SK-N-SH (cell line): Measurements from ENCODE around the gene PACSIN1. TPM values are rescaled to one million over a fixed set of nuclear protein-coding genes. Genes with fewer than 3 reads are reported as not detected.

Experiments used
- CTCF ChIA-PET: fragments of 300-600, 350-600 bp; formaldehyde crosslinking; extraction: SDS; loops from one replicate; lab custom pipeline; 2021; lab: Yijun Ruan, JAX
- POLR2A ChIA-PET: fragments of 350-600 bp; sonication (Branson Sonifier 250); formaldehyde crosslinking; extraction: SDS; loops from one replicate; lab custom pipeline; 2020; ENCODE audit warnings: antibody characterized with exemption, inconsistent platforms; lab: Yijun Ruan, JAX
- DNase-seq: peaks from one replicate; pipeline ENCODE4 v3.0.0; 2012
- H2AFZ ChIP-seq: fragments of 200-600 bp; sonication (generic); 2 replicates; pipeline ENCODE4 v1.8.1; 2016; ENCODE audit warnings: antibody characterized with exemption, mild to moderate bottlenecking, low read depth
- H3F3A ChIP-seq: fragments of 200-600 bp; sonication (generic); replicated peaks from 2 replicates; pipeline ENCODE3; 2016; ENCODE audit warnings: antibody characterized with exemption, mild to moderate bottlenecking; ENCODE audit not compliant: insufficient read depth
- H3K27ac ChIP-seq, 2 experiments: fragments of 200-500 bp in 1 of 2; fragments of 200-600 bp in 1 of 2; sonication (Bioruptor generic) in 1 of 2; sonication (generic), shearing (Covaris generic) in 1 of 2; 2 replicates each; pipeline versions ENCODE4 v1.5.1 to v1.6.1; 2014 to 2016; ENCODE audit warnings: low read depth in 2 of 2, inconsistent platforms in 1 of 2, low read length in 1 of 2, mild to moderate bottlenecking in 1 of 2, mixed read lengths in 1 of 2
- H3K27me3 ChIP-seq: fragments of 200-600 bp; sonication (generic), shearing (Covaris generic); 2 replicates; pipeline ENCODE4 v1.6.1; 2016; ENCODE audit warnings: mixed run types; ENCODE audit not compliant: insufficient read depth
- H3K36me3 ChIP-seq, 2 experiments: fragments of 200-500 bp in 1 of 2; fragments of 200-600 bp in 1 of 2; sonication (Bioruptor generic) in 1 of 2; sonication (generic) in 1 of 2; replicated peaks in 1 of 2; 2 replicates each; pipeline versions ENCODE3 to v1.5.1; 2014 to 2016; ENCODE audit warnings: low read length in 1 of 2, mild to moderate bottlenecking in 1 of 2; ENCODE audit not compliant: insufficient read depth in 2 of 2, control insufficient read depth in 1 of 2
- H3K4me1 ChIP-seq, 2 experiments: fragments of 200-500 bp in 1 of 2; fragments of 200-600 bp in 1 of 2; sonication (Bioruptor generic) in 1 of 2; sonication (generic), shearing (Covaris generic) in 1 of 2; 2 replicates each; pipeline versions ENCODE4 v1.5.1 to v1.6.1; 2014 to 2016; ENCODE audit warnings: low read depth in 1 of 2, low read length in 1 of 2, mixed run types in 1 of 2; ENCODE audit not compliant: insufficient read depth in 2 of 2, control insufficient read depth in 1 of 2
- H3K4me2 ChIP-seq: fragments of 200-600 bp; sonication (generic), shearing (Covaris generic); 2 replicates; pipeline ENCODE4 v1.6.1; 2017; ENCODE audit warnings: mixed run types
- H3K4me3 ChIP-seq, 2 experiments: fragments of 200-500 bp in 1 of 2; fragments of 200-600 bp in 1 of 2; sonication (Bioruptor generic) in 1 of 2; sonication (generic), shearing (Covaris generic) in 1 of 2; 2 replicates each; pipeline versions ENCODE4 v1.5.1 to v1.8.1; 2014 to 2016; ENCODE audit warnings: low read depth in 2 of 2, inconsistent platforms in 1 of 2, low read length in 1 of 2, mild to moderate bottlenecking in 1 of 2, mixed read lengths in 1 of 2, moderate library complexity in 1 of 2
- H3K79me2 ChIP-seq: fragments of 200-600 bp; sonication (generic); 2 replicates; pipeline ENCODE4 v1.8.1; 2017; ENCODE audit warnings: mild to moderate bottlenecking; ENCODE audit not compliant: insufficient read depth
- H3K9ac ChIP-seq: fragments of 200-600 bp; sonication (generic); 2 replicates; pipeline ENCODE4 v1.6.1; 2017; ENCODE audit warnings: mixed run types
- H3K9me2 ChIP-seq: fragments of 200-600 bp; sonication (generic); 2 replicates; pipeline ENCODE4 v1.6.1; 2017; ENCODE audit warnings: mixed run types
- H3K9me3 ChIP-seq: fragments of 200-600 bp; sonication (generic); 2 replicates; pipeline ENCODE4 v1.6.1; 2017; ENCODE audit warnings: mixed run types, mild to moderate bottlenecking, moderate library complexity
- H4K20me1 ChIP-seq: fragments of 200-600 bp; sonication (generic); 2 replicates; pipeline ENCODE4 v1.6.1; 2017; ENCODE audit warnings: mild to moderate bottlenecking, mixed run types; ENCODE audit not compliant: insufficient read depth
- CTCF ChIP-seq: fragments of 200-600 bp; sonication (generic); IDR thresholded peaks from 2 replicates; pipeline ENCODE4 v1.6.1; 2017; ENCODE audit warnings: antibody characterized with exemption, mild to moderate bottlenecking, moderate library complexity
- ELF1 ChIP-seq: IDR thresholded peaks from 2 replicates; pipeline ENCODE4 v1.4.0; 2012
- EZH2phosphoT487 ChIP-seq: fragments of 200-600 bp; sonication (generic); IDR thresholded peaks from 2 replicates; pipeline ENCODE4 v1.6.1; 2017; ENCODE audit warnings: low read depth, mixed run types, mild to moderate bottlenecking, antibody characterized with exemption, moderate library complexity, borderline replicate concordance
- FOSL2 ChIP-seq: IDR thresholded peaks from 2 replicates; pipeline ENCODE4 v1.4.0; 2012; ENCODE audit warnings: low read depth, mild to moderate bottlenecking, moderate library complexity, borderline replicate concordance
- FOXM1 ChIP-seq: IDR thresholded peaks from 2 replicates; pipeline ENCODE4 v1.4.0; 2012; ENCODE audit warnings: low read depth, mild to moderate bottlenecking
- MXI1 ChIP-seq: IDR thresholded peaks from 2 replicates; pipeline ENCODE4 v1.6.1; 2012; ENCODE audit warnings: mild to moderate bottlenecking, low read depth, low read length, improper control_type of control experiment
- NFIC ChIP-seq: IDR thresholded peaks from 2 replicates; pipeline ENCODE4 v1.4.0; 2012; ENCODE audit warnings: borderline replicate concordance
- NRF1 ChIP-seq: IDR thresholded peaks from 2 replicates; pipeline ENCODE4 v1.6.1; 2012; ENCODE audit warnings: low read depth, mild to moderate bottlenecking, low read length
- PBX3 ChIP-seq: IDR thresholded peaks from 2 replicates; pipeline ENCODE4; 2012
- POLR2AphosphoS5 ChIP-seq: IDR thresholded peaks from 2 replicates; pipeline ENCODE4 v1.6.1; 2012; ENCODE audit warnings: low read depth, low read length
- RCOR1 ChIP-seq: fragments of 150-350 bp; IDR thresholded peaks from 2 replicates; pipeline ENCODE4 v1.6.1; 2017; ENCODE audit warnings: antibody characterized with exemption, low read length
- RFX5 ChIP-seq: IDR thresholded peaks from 2 replicates; pipeline ENCODE4 v1.6.1; 2012; ENCODE audit warnings: mild to moderate bottlenecking, improper control_type of control experiment, low read length
- RXRA ChIP-seq: IDR thresholded peaks from 2 replicates; pipeline ENCODE4 v1.4.0; 2012; ENCODE audit warnings: low read depth, mild to moderate bottlenecking, borderline replicate concordance
- SIN3A ChIP-seq: IDR thresholded peaks from 2 replicates; pipeline ENCODE4 v1.6.1; 2012; ENCODE audit warnings: low read depth, mild to moderate bottlenecking, low read length, moderate library complexity, borderline replicate concordance
- TAF1 ChIP-seq: IDR thresholded peaks from 2 replicates; pipeline ENCODE4 v1.6.1; 2012; ENCODE audit warnings: low read depth, mild to moderate bottlenecking, low read length, moderate library complexity, borderline replicate concordance
- YY1 ChIP-seq: IDR thresholded peaks from 2 replicates; pipeline ENCODE4 v1.4.0; 2012; ENCODE audit warnings: low read depth, mild to moderate bottlenecking
- WGBS: methylation state at CpG from one replicate; pipeline ENCODE4 v1.1.6; 2017; ENCODE audit warnings: low lambda C conversion rate; 5-methylcytosine and 5-hydroxymethylcytosine counted together
- polyA plus RNA-seq, 3 experiments: library from polyadenylated mRNA; depleted of rRNA; stranded (reverse); fragments of >200 nt; gene quantifications; 2 replicates each; pipeline ENCODE4 v1.2.3, GENCODE V29; 2012
- TF ChIP-seq, protein P1 (sequence below): IDR thresholded peaks from 2 replicates; pipeline ENCODE4 v1.4.0; 2012; ENCODE audit warnings: low read depth, borderline replicate concordance

The PACSIN1 gene
- polyA plus RNA-seq, 1 of the 3 experiments (the other 2 are of a cell fraction), result 0.05 TPM

DNA sequence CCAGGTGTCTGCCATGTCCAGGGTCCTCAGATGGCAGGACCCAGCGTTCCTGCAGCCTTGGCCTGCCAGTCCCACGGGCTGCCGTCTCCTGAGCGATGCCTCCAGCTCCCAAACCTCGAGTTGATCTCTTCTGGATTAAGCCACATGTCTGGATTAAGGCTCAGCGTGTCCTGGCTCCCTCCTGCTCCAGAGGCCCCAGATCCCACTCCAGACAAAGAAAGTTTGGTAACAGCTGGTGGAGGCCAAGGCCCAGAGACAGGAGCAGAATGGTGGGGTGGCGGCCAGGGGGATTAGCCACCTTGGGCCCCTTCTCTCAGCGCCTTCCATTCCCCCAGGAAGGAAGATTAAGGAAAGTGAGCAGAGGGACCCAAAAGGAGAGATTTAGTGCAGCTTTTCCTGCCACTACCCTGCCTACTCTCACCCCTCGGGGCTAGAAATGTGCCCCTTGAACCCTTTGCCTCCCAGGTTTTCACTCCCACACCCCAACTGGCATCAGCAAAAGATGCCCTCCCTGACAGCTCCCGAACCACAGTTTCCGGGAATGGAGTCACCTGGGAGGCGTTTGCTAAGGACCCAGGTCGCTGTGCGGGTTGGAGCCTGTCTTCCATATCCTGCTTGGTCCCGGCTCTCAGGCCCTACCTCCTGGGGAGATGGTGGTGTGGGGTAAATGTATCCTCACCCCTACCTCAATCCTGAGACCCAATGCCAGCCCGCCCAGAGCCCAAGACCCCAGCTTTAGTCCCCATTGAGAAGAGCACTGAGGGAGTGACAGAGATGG lies 83.3 kb downstream of the PACSIN1 start (continued):
- TF ChIP-seq NRF1, result no peak
- no peak for TF ChIP-seq TAF1
- no peak for TF ChIP-seq SIN3A
- no peak for TF ChIP-seq RXRA
- no peak for TF ChIP-seq NFIC
- TF ChIP-seq RFX5, result no peak

DNA sequence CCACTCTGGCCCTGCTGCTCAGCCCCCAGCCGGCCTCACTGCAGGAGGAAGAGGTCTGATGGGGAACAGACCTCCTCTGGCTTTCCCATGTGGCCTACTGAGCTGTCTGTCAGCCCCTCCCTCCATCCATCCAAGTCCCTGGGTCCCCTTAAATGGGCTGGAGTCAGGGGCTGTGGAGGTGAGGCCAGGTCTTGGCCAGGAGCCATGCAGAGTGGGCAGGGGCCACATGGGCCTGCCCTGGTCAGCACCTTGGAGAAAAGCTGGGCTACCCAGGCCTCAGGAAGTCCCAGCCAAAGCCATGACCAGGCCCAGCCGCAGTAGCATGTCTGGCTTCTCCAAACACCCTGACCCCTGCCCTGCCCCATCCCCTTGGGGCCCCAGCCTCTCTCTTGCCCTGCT lies 83.9 kb downstream of the PACSIN1 start:
- CTCF ChIA-PET, result interaction anchor here (1.5 kb wide), 2 partner anchors 22 to 60 kb away, joined by 3 to 5 read pairs; no protein-coding TSS in a partner anchor
- TF ChIP-seq YY1, result no peak
- no peak for TF ChIP-seq ELF1
- no peak for TF ChIP-seq MXI1
- no peak overlapping the region for H3K9ac ChIP-seq
- H3K4me3 ChIP-seq, result no peak overlapping the region
- WGBS, result no CpG with 5 or more reads among the region's 2 CpGs
- no peaks in the 10 kb centered on the region for H4K20me1 ChIP-seq
- no peaks in the 10 kb centered on the region for H3K79me2 ChIP-seq
- no peak for DNase-seq
- no peaks in the 10 kb centered on the region for H3K27me3 ChIP-seq
- no peak overlapping the region for H2AFZ ChIP-seq
- H3K4me1 ChIP-seq, result peaks cover 0 to 19% of the 10 kb centered on the region in 2 experiments; a peak in 1 of 4 replicates
- H3K4me2 ChIP-seq, result no peak overlapping the region
- no peaks in the 10 kb centered on the region for H3K36me3 ChIP-seq
- H3F3A ChIP-seq, result no peaks in the 10 kb centered on the region
- POLR2A ChIA-PET, result no interaction called here
- no peak overlapping the region for H3K27ac ChIP-seq
- no peaks in the 10 kb centered on the region for H3K9me2 ChIP-seq
- H3K9me3 ChIP-seq, result no peaks in the 10 kb centered on the region

DNA sequence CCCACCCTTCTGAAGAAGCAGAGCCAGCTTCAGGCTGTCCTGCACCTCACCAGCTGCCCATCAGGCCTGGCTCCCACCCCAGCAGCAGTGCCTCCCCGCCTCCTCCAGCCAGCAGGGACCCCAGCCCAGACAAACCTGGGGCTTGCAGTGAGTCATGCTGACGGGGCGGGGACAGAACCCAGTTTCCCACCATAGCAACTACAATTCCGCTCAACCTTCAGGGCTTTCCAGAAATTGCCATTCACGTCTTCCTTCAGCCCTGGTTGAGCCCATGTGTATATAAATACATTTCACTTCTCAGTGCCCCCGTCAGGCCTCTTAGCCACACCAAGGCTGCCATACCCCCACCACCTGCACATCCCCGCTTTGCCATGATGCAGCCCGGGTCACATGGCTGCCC lies 85.8 kb downstream of the PACSIN1 start:
- WGBS, result 78% methylated on average over 7 of the region's 8 CpGs
- DNase-seq, result no peak
- no peak overlapping the region for H2AFZ ChIP-seq
- H3K9ac ChIP-seq, result no peak overlapping the region
- H3K27me3 ChIP-seq, result no peaks in the 10 kb centered on the region
- no peaks in the 10 kb centered on the region for H3K9me3 ChIP-seq
- peaks cover 0 to 11% of the 10 kb centered on the region in 2 experiments; a peak in 1 of 4 replicates for H3K4me1 ChIP-seq
- TF ChIP-seq NFIC, result no peak
- no peak for TF ChIP-seq PBX3
- no peak for TF ChIP-seq POLR2AphosphoS5
- no peak for TF ChIP-seq CTCF
- TF ChIP-seq, protein P1, sequence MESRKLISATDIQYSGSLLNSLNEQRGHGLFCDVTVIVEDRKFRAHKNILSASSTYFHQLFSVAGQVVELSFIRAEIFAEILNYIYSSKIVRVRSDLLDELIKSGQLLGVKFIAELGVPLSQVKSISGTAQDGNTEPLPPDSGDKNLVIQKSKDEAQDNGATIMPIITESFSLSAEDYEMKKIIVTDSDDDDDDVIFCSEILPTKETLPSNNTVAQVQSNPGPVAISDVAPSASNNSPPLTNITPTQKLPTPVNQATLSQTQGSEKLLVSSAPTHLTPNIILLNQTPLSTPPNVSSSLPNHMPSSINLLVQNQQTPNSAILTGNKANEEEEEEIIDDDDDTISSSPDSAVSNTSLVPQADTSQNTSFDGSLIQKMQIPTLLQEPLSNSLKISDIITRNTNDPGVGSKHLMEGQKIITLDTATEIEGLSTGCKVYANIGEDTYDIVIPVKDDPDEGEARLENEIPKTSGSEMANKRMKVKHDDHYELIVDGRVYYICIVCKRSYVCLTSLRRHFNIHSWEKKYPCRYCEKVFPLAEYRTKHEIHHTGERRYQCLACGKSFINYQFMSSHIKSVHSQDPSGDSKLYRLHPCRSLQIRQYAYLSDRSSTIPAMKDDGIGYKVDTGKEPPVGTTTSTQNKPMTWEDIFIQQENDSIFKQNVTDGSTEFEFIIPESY, result no peak
- no peak for TF ChIP-seq FOSL2
- no peak for TF ChIP-seq EZH2phosphoT487
- no peak for TF ChIP-seq FOXM1
- no peak for TF ChIP-seq RCOR1
- no peaks in the 10 kb centered on the region for H3K36me3 ChIP-seq
- no peaks in the 10 kb centered on the region for H4K20me1 ChIP-seq
- POLR2A ChIA-PET, result no interaction called here
- no peak overlapping the region for H3K27ac ChIP-seq
- no peaks in the 10 kb centered on the region for H3F3A ChIP-seq
- H3K4me3 ChIP-seq, result no peak overlapping the region
- CTCF ChIA-PET, result no interaction called here
- H3K79me2 ChIP-seq, result no peaks in the 10 kb centered on the region
- no peak overlapping the region for H3K4me2 ChIP-seq
- no peaks in the 10 kb centered on the region for H3K9me2 ChIP-seq
